GM12878 (cell line): ENCODE data around the gene DGAT2.

Experiments used
- CREB1 ChIP-seq: IDR thresholded peaks from 2 replicates; pipeline ENCODE4 v1.6.1; 2012; ENCODE audit warnings: low read depth, mild to moderate bottlenecking, inconsistent platforms
- EZH2 ChIP-seq: IDR thresholded peaks from 2 replicates; pipeline ENCODE4 v1.6.1; 2012; ENCODE audit warnings: low read depth, mild to moderate bottlenecking, control low read depth, inconsistent platforms, low read length, borderline replicate concordance; ENCODE audit not compliant: control insufficient read depth
- JUNB ChIP-seq: IDR thresholded peaks from 2 replicates; pipeline ENCODE4 v1.6.1; 2016; ENCODE audit warnings: antibody characterized with exemption, mild to moderate bottlenecking
- POLR2AphosphoS5 ChIP-seq: IDR thresholded peaks from 2 replicates; pipeline ENCODE4 v1.6.1; 2011; ENCODE audit warnings: mild to moderate bottlenecking, low read length, inconsistent platforms
- TCF3 ChIP-seq: IDR thresholded peaks from 2 replicates; pipeline ENCODE4 v1.6.1; 2012; ENCODE audit warnings: low read depth, mild to moderate bottlenecking, low read length, borderline replicate concordance; ENCODE audit not compliant: insufficient read depth
- YBX1 ChIP-seq: fragments of 450-650 bp; IDR thresholded peaks from 2 replicates; pipeline ENCODE4 v1.6.1; 2016; ENCODE audit warnings: antibody characterized with exemption
- TF ChIP-seq, protein P1 (sequence below): fragments of 450-650 bp; IDR thresholded peaks from 2 replicates; pipeline ENCODE4 v1.6.1; 2016; ENCODE audit warnings: mild to moderate bottlenecking
- TF ChIP-seq, protein P2 (sequence below), 3 experiments: IDR thresholded peaks in 2 of 3; conservative IDR thresholded peaks in 1 of 3; 2 replicates each; pipeline ENCODE4 v1.5.1; 2011; ENCODE audit warnings: low read depth in 3 of 3, low read length in 3 of 3, mild to moderate bottlenecking in 3 of 3, control low read depth in 2 of 3, moderate library complexity in 2 of 3, inconsistent platforms in 1 of 3, mixed read lengths in 1 of 3; ENCODE audit not compliant: control insufficient read depth in 2 of 3, insufficient read depth in 1 of 3; ENCODE audit errors: extremely low read depth in 1 of 3
- TF ChIP-seq, protein P3 (sequence below): IDR thresholded peaks from 2 replicates; pipeline ENCODE4 v1.6.1; 2011; ENCODE audit warnings: mild to moderate bottlenecking, low read depth, low read length, moderate library complexity; ENCODE audit not compliant: insufficient replicate concordance
- TF ChIP-seq, protein P4 (sequence below): IDR thresholded peaks from 2 replicates; pipeline ENCODE4 v1.6.1; 2012; ENCODE audit warnings: mild to moderate bottlenecking, low read depth, low read length

DNA sequence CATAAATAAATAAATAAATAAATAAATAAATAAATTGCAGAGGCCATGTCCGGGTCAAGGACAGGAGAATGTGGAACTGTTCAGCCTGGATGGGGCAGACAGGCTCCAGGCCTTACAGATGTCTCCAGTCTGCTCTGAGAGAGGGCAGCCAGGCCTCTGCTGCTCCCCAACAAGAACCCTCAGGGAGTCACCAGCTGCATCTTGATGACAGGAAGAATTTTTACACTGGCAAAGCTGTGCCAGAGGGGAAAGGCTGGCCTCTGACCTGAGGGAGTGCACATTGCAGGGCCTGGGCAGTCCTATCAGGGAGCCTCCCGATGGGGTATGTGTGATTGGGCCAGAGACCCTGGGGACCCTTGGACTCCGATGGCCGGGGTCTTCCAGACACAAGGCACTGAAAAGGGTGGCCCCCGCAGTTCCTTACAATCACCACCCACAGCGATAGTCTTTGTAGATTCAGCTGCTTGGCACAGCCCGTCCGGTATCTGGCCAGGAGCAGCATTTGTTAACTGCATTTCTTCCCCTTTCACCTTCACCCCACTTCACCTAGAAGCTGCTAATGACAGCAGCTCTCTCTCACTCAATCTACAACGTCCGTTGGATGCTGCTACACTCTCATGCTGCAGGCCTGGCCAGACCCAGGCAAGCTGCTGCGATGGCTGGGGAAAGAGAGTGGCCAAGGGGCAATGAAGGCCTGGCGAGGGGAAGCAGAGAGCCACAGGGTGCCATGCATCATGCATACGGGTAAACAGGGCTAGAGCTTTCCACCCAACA is 42.8 kb upstream of the DGAT2 start:
- TF ChIP-seq TCF3 (no peak), YBX1 (no peak), CREB1 (no peak), EZH2 (no peak), POLR2AphosphoS5 (no peak), JUNB (no peak)
- TF ChIP-seq, protein P1, sequence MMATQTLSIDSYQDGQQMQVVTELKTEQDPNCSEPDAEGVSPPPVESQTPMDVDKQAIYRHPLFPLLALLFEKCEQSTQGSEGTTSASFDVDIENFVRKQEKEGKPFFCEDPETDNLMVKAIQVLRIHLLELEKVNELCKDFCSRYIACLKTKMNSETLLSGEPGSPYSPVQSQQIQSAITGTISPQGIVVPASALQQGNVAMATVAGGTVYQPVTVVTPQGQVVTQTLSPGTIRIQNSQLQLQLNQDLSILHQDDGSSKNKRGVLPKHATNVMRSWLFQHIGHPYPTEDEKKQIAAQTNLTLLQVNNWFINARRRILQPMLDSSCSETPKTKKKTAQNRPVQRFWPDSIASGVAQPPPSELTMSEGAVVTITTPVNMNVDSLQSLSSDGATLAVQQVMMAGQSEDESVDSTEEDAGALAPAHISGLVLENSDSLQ = no peak
- TF ChIP-seq, protein P2, sequence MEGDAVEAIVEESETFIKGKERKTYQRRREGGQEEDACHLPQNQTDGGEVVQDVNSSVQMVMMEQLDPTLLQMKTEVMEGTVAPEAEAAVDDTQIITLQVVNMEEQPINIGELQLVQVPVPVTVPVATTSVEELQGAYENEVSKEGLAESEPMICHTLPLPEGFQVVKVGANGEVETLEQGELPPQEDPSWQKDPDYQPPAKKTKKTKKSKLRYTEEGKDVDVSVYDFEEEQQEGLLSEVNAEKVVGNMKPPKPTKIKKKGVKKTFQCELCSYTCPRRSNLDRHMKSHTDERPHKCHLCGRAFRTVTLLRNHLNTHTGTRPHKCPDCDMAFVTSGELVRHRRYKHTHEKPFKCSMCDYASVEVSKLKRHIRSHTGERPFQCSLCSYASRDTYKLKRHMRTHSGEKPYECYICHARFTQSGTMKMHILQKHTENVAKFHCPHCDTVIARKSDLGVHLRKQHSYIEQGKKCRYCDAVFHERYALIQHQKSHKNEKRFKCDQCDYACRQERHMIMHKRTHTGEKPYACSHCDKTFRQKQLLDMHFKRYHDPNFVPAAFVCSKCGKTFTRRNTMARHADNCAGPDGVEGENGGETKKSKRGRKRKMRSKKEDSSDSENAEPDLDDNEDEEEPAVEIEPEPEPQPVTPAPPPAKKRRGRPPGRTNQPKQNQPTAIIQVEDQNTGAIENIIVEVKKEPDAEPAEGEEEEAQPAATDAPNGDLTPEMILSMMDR (IDR thresholded peaks at IDR 0.05 in 2 of 3, conservative IDR thresholded peaks at IDR 0.05 in 1 of 3; ENCODE audit: control insufficient read depth in 2 of 3, extremely low read depth in 1 of 3, insufficient read depth in 1 of 3, low read depth in 3 of 3, low read length in 3 of 3) = no peak
- TF ChIP-seq, protein P3, sequence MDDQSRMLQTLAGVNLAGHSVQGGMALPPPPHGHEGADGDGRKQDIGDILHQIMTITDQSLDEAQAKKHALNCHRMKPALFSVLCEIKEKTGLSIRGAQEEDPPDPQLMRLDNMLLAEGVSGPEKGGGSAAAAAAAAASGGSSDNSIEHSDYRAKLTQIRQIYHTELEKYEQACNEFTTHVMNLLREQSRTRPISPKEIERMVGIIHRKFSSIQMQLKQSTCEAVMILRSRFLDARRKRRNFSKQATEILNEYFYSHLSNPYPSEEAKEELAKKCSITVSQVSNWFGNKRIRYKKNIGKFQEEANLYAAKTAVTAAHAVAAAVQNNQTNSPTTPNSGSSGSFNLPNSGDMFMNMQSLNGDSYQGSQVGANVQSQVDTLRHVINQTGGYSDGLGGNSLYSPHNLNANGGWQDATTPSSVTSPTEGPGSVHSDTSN = no peak
- TF ChIP-seq, protein P4, sequence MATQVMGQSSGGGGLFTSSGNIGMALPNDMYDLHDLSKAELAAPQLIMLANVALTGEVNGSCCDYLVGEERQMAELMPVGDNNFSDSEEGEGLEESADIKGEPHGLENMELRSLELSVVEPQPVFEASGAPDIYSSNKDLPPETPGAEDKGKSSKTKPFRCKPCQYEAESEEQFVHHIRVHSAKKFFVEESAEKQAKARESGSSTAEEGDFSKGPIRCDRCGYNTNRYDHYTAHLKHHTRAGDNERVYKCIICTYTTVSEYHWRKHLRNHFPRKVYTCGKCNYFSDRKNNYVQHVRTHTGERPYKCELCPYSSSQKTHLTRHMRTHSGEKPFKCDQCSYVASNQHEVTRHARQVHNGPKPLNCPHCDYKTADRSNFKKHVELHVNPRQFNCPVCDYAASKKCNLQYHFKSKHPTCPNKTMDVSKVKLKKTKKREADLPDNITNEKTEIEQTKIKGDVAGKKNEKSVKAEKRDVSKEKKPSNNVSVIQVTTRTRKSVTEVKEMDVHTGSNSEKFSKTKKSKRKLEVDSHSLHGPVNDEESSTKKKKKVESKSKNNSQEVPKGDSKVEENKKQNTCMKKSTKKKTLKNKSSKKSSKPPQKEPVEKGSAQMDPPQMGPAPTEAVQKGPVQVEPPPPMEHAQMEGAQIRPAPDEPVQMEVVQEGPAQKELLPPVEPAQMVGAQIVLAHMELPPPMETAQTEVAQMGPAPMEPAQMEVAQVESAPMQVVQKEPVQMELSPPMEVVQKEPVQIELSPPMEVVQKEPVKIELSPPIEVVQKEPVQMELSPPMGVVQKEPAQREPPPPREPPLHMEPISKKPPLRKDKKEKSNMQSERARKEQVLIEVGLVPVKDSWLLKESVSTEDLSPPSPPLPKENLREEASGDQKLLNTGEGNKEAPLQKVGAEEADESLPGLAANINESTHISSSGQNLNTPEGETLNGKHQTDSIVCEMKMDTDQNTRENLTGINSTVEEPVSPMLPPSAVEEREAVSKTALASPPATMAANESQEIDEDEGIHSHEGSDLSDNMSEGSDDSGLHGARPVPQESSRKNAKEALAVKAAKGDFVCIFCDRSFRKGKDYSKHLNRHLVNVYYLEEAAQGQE = no peak
